SH-SY5Y (cell line): ENCODE data around the gene TMEM178B.
A peak's percentile ranks its signal among the peaks of the same experiment; 100 is the strongest.

ENCODE experiments used
- GATA2 ChIP-seq: IDR thresholded peaks from 2 replicates; pipeline ENCODE4 v1.6.1; 2011; ENCODE audit warnings: mild to moderate bottlenecking, low read depth, low read length
- GATA3 ChIP-seq: IDR thresholded peaks from 2 replicates; pipeline ENCODE4 v1.6.1; 2011; ENCODE audit warnings: low read depth, mild to moderate bottlenecking, low read length, moderate library complexity

TMEM178B gene

DNA sequence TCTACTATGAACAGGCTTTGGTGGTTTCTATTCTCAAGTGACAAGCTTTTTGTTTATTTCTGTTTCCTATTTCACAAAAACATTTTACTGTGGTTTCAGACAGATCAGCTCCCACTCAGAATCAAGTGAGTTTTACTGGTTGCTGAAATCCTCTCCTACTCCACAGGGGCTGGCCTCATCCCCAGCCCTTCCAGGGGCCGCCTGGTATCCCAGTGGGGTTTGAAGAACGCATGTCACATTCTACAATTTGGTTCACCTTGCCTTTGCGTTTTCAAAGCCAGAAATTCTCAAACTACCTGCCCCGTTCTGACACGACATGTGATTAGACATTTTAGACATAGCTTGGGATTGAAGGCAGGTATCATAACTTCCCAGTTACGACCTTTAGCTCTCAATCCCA, 316.5 kb downstream of the TMEM178B start:
- no peak for TF ChIP-seq GATA2
- TF ChIP-seq GATA3 = no peak

DNA sequence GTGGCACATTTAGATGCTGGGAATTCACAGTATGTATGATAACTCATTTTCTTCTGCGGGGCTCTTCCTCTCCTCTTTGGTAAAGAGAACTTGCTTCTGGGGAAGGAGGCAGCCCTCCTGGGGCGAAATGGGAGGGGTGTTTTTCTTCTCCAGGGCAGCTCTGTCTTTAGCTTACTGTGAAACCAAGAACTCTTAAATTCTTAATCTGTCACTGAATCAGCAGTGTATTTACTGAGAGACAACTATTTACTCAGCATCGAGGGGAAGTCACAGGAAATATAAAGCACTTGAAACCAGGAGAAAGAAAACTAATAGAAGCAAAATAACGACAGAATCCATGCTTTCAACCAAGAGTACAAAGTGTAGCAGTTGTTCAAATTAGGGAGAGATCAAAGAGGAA, 319.2 kb downstream of the TMEM178B start:
- TF ChIP-seq GATA2 = no peak

GRCh38 chr7:141397236-141398163, 323.6 kb downstream of the TMEM178B start:
- TF ChIP-seq GATA2 = no peak
- no peak for TF ChIP-seq GATA3

GRCh38 chr7:141400356-141400755, 326.5 kb downstream of the TMEM178B start:
- no peak for TF ChIP-seq GATA3
- TF ChIP-seq GATA2 = no peak

- TF ChIP-seq GATA2 (no peak), GATA3 (no peak)
Measured at GRCh38 chr7:141402277-141402996, 328.6 kb downstream of the TMEM178B start.

GRCh38 chr7:141406347-141406746, 332.5 kb downstream of the TMEM178B start:
- TF ChIP-seq GATA2 (no peak), GATA3 (no peak)

DNA sequence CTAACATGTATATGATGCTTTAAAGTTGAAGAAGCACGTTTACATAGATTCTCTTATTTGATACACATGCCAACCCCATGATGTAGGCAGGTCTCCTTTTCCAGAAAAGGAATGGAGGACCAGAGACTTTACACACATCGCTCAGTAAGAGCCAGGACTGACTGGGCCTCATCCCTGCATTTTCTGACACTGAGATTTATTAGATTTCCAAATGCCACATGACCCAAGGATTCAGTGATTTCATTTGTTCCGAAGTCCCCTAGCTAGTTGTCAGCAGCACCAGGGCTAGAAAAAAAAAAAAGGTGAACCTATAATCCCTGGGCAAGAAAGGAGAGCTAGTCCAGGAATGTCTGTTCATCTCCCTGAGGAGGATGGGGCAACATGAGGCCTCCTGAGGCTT, 334.0 kb downstream of the TMEM178B start:
- TF ChIP-seq GATA2 = no peak
- no peak for TF ChIP-seq GATA3

- TF ChIP-seq GATA3 (no peak), GATA2 (no peak)
Measured at GRCh38 chr7:141408440-141408839, 334.6 kb downstream of the TMEM178B start.

- TF ChIP-seq GATA2 (no peak), GATA3 (no peak)
Measured at GRCh38 chr7:141409219-141409618, 335.4 kb downstream of the TMEM178B start.

GRCh38 chr7:141409801-141410329, 336.0 kb downstream of the TMEM178B start:
- TF ChIP-seq GATA3 = peak; percentile 21; the same call in 1 of the 2 replicates
- TF ChIP-seq GATA2 = peak; percentile 84

DNA sequence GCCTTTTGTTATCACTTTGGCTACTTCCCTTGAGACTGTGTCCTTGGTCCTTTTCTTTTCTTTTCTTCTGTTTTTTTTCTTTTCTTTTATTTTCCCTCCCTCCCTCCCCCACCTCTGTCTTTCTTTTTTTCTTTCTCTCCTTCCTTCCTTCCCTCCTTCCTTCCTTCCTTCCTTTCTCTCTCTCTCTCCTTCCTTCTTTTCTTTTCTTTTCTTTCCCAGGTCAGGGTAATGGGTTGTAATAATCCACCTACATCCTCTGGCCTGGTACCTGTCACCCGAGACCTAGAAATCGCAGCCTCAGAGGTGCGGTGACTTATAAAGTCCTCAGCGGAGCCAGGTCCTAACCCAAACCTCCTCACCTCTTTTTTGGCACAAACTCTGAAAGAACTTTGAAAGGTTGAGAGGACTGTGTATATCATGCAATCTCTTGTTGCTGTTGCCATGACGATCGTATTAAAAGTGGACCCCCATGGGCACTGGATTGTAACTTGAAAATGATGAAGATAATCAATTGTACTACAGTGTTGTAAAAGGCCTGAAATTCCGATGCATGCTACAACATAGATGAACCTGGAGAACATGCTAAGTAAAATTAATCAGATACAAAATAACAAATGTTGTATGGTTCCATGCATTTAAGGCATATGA, 336.6 kb downstream of the TMEM178B start:
- no peak; the same call in 1 of the 2 replicates for TF ChIP-seq GATA3
- no peak; the same call in 1 of the 2 replicates for TF ChIP-seq GATA2

GRCh38 chr7:141411133-141411532, 337.3 kb downstream of the TMEM178B start:
- TF ChIP-seq GATA3 = no peak
- no peak for TF ChIP-seq GATA2

DNA sequence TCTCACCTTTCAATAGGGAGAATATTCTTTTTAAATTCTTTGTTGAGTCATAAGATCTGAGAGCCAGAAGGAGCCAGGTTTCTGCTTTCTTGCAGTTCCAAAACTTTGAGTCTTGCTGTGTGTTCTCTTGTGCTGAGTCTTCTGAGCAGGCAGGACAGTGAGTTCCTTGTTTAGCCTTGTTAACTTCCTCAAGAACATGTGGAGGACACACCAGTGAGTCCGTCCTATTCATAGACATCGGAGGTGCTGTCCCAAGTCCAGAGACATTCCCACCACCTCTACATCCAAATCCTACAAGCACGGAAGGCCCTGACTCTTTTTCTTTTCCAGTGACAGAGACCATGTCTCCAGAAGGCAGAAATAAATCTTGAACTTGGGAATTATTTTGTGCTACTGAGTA, 342.1 kb downstream of the TMEM178B start:
- TF ChIP-seq GATA3 (no peak), GATA2 (no peak)

DNA sequence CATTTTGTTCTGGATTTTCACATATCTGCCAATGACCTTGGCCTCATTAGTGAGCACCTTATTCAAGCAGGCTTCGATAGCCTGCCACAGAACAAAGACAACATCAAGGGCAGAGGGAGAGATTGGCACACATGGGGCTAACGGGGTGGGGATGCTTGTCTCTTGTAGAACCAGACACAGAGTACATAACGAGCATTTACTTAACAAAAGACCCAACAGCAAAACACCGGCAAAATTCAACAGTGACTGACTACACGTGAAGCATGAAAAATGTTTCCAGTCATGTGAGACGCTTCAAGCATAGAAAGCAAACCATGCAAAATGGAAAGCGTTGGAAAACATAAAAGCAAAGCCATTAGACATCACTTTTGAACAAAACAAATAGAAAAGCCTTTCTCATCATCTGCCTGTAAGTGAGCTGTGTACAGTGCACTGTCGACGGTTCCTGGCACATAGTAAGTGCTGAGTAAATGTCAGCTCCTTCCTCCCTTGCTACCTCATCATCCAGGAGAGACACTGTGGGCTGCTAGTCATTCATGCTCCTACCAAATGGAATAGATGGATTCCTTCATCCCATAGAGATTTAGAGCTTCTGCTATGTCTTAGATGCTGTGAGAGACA, 342.9 kb downstream of the TMEM178B start:
- TF ChIP-seq GATA3 (no peak), GATA2 (no peak)

GRCh38 chr7:141417506-141417905, 343.6 kb downstream of the TMEM178B start:
- TF ChIP-seq GATA2 (no peak), GATA3 (no peak)
